Measurements from ENCODE around the gene NLRP12.
"Not testable (repeated sequence)": the region's sequence is repeated elsewhere in the genome, so short reads cannot be mapped to it uniquely, and the experiment has no call there.

Gene NLRP12

GRCh38 chr19:53870485-53870844 is 46.4 kb upstream of the NLRP12 start:
- Histone ChIP-seq H3K4me3 (replicated peaks; ENCODE audit: insufficient read depth, low read length) (peak overlapping the region; percentile 52), H3K27ac (replicated peaks) (peak overlapping the region; percentile 93), H3K27me3 (ENCODE audit: insufficient read depth, poor library complexity, severe bottlenecking) (no peaks in the 10 kb centered on the region)
- TF ChIP-seq POLR2AphosphoS5 (IDR thresholded peaks at IDR 0.05; ENCODE audit: low read depth) (peak; percentile 94), SPI1 (IDR thresholded peaks at IDR 0.05; ENCODE audit: borderline replicate concordance, low read depth) (peak; percentile 48; the same call in 1 of the 2 replicates), REST (IDR thresholded peaks at IDR 0.05; ENCODE audit: insufficient replicate concordance, low read depth) (no peak), CTCF (IDR thresholded peaks at IDR 0.05; ENCODE audit: insufficient read depth, low read length) (no peak)
- peak in 1 of 2 experiments; percentile 92 for DNase-seq (ENCODE audit: low read depth in 1 of 2, low spot score in 1 of 2)

GRCh38 chr19:53869805-53870484 is 45.8 kb upstream of the NLRP12 start:
- DNase-seq (ENCODE audit: low read depth in 1 of 2, low spot score in 1 of 2); H3K27me3 ChIP-seq (ENCODE audit: insufficient read depth, poor library complexity, severe bottlenecking): not testable (repeated sequence)
- H3K27ac ChIP-seq (replicated peaks): peak overlapping the region; percentile 95
- peak overlapping the region; percentile 52 for H3K4me3 ChIP-seq (replicated peaks; ENCODE audit: insufficient read depth, low read length)

GRCh38 chr19:53868892-53869804 is 45.0 kb upstream of the NLRP12 start:
- peak overlapping the region; percentile 52 for H3K4me3 ChIP-seq (replicated peaks; ENCODE audit: insufficient read depth, low read length)
- TF ChIP-seq SPI1 (IDR thresholded peaks at IDR 0.05; ENCODE audit: borderline replicate concordance, low read depth): no peak
- TF ChIP-seq GABPA (IDR thresholded peaks at IDR 0.05; ENCODE audit: low read depth): 0 out of 2 replicates have a peak, but pooled peaks have one; percentile 25
- TF ChIP-seq CTCF (IDR thresholded peaks at IDR 0.05; ENCODE audit: insufficient read depth, low read length): no peak
- TF ChIP-seq POLR2AphosphoS5 (IDR thresholded peaks at IDR 0.05; ENCODE audit: low read depth): peak; percentile 75
- TF ChIP-seq REST (IDR thresholded peaks at IDR 0.05; ENCODE audit: insufficient replicate concordance, low read depth): peak; percentile 28
- no peaks in the 10 kb centered on the region for H3K27me3 ChIP-seq (ENCODE audit: insufficient read depth, poor library complexity, severe bottlenecking)
- DNase-seq (ENCODE audit: low read depth in 1 of 2, low spot score in 1 of 2): peak; percentile 97 to 98
- H3K27ac ChIP-seq (replicated peaks): peak overlapping the region; percentile 95

Data from HL-60 (cell line).